HFFc6 (cell line): ENCODE measurements around the gene ETV3L. TPM values are rescaled to one million over a fixed set of nuclear protein-coding genes. Genes with fewer than 3 reads are reported as not detected.

ENCODE experiments used
- DNase-seq: peaks from one replicate; pipeline ENCODE4 v3.0.0-alpha.2; 2018
- H3K27ac Mint-ChIP-seq: 2 replicates; pipeline ENCODE4 v1.8.0; 2020; ENCODE audit warnings: mild to moderate bottlenecking, mixed read lengths
- H3K27me3 Mint-ChIP-seq: 2 replicates; pipeline ENCODE4 v1.8.0; 2021; ENCODE audit warnings: mild to moderate bottlenecking, moderate library complexity, mixed read lengths; ENCODE audit not compliant: insufficient read depth
- H3K36me3 Mint-ChIP-seq: 2 replicates; pipeline ENCODE4 v1.8.0; 2021; ENCODE audit warnings: low read depth, mixed read lengths
- H3K4me1 Mint-ChIP-seq: 2 replicates; pipeline ENCODE4 v1.8.0; 2020; ENCODE audit warnings: low read depth, mixed read lengths
- H3K4me3 Mint-ChIP-seq: 2 replicates; pipeline ENCODE4 v1.8.0; 2020; ENCODE audit warnings: mild to moderate bottlenecking, moderate library complexity, mixed read lengths
- H3K9me3 Mint-ChIP-seq: 2 replicates; pipeline ENCODE4 v1.8.0; 2020; ENCODE audit warnings: mild to moderate bottlenecking, mixed read lengths
- CTCF ChIP-seq: fragments of 200-600 bp; sonication (generic); IDR thresholded peaks from 2 replicates; pipeline ENCODE4 v1.5.0; 2021; ENCODE audit warnings: antibody characterized with exemption, mild to moderate bottlenecking
- total RNA-seq, 6 experiments: library from RNA; stranded (reverse); fragmentation: NEBNext Ultra II Directional; extraction: Animal tissue kit (Norgen Biotek cat#: 25700); gene quantifications; 2 replicates in 1 of 6; 3 replicates in 5 of 6; pipeline ENCODE4 v1.2.3, GENCODE V29; 2021

ETV3L gene
- total RNA-seq, 6 experiments from 2014 or later = not detected

GRCh38 chr1:157144509-157144908, 44.9 kb upstream of the ETV3L start:
- H3K27ac Mint-ChIP-seq = no peak overlapping the region
- no peak for TF ChIP-seq CTCF
- H3K36me3 Mint-ChIP-seq = no peaks in the 10 kb centered on the region
- no peak for DNase-seq
- H3K9me3 Mint-ChIP-seq = no peaks in the 10 kb centered on the region
- H3K27me3 Mint-ChIP-seq = peaks cover 9% of the 10 kb centered on the region
- peaks cover 36% of the 10 kb centered on the region for H3K4me1 Mint-ChIP-seq
- H3K4me3 Mint-ChIP-seq = no peak overlapping the region

GRCh38 chr1:157142765-157143423, 43.3 kb upstream of the ETV3L start:
- DNase-seq = no peak
- H3K4me3 Mint-ChIP-seq = no peak overlapping the region
- H3K27ac Mint-ChIP-seq = no peak overlapping the region
- no peaks in the 10 kb centered on the region for H3K36me3 Mint-ChIP-seq
- no peaks in the 10 kb centered on the region; the same call in 1 of the 2 replicates for H3K9me3 Mint-ChIP-seq
- H3K4me1 Mint-ChIP-seq = peaks cover 34% of the 10 kb centered on the region
- H3K27me3 Mint-ChIP-seq = peaks cover 9% of the 10 kb centered on the region
- TF ChIP-seq CTCF = no peak

- Mint-ChIP-seq H3K36me3 (no peaks in the 10 kb centered on the region), H3K9me3 (no peaks in the 10 kb centered on the region; the same call in 1 of the 2 replicates), H3K4me1 (peaks cover 27% of the 10 kb centered on the region), H3K4me3 (no peak overlapping the region), H3K27ac (no peak overlapping the region), H3K27me3 (peaks cover 14% of the 10 kb centered on the region)
- no peak for TF ChIP-seq CTCF
- no peak for DNase-seq
These were observed 42.6 kb upstream of the ETV3L start for GRCh38 chr1:157142201-157142600.

- DNase-seq = no peak
- no peaks in the 10 kb centered on the region; the same call in 1 of the 2 replicates for H3K9me3 Mint-ChIP-seq
- no peak overlapping the region for H3K4me3 Mint-ChIP-seq
- no peak for TF ChIP-seq CTCF
- H3K27me3 Mint-ChIP-seq = peaks cover 14% of the 10 kb centered on the region
- H3K36me3 Mint-ChIP-seq = no peaks in the 10 kb centered on the region
- H3K27ac Mint-ChIP-seq = no peak overlapping the region
- H3K4me1 Mint-ChIP-seq = peaks cover 34% of the 10 kb centered on the region
These were observed 41.7 kb upstream of the ETV3L start for GRCh38 chr1:157141212-157141855.

- no peaks in the 10 kb centered on the region; the same call in 1 of the 2 replicates for H3K9me3 Mint-ChIP-seq
- no peak for DNase-seq
- peaks cover 14% of the 10 kb centered on the region for H3K27me3 Mint-ChIP-seq
- no peak for TF ChIP-seq CTCF
- H3K4me1 Mint-ChIP-seq = peaks cover 43% of the 10 kb centered on the region
- H3K36me3 Mint-ChIP-seq = peaks cover 6% of the 10 kb centered on the region
- H3K4me3 Mint-ChIP-seq = no peak overlapping the region
- H3K27ac Mint-ChIP-seq = no peak overlapping the region
These were observed 40.5 kb upstream of the ETV3L start for GRCh38 chr1:157140063-157140588.
